H54 (cell line): ENCODE results near the gene GARIN5B.
A peak's percentile ranks its signal among the peaks of the same experiment; 100 is the strongest.

ENCODE experiments used
- DNase-seq: peaks from one replicate; pipeline ENCODE4 v3.0.0; 2011; ENCODE audit warnings: low spot score, mixed read lengths; ENCODE audit not compliant: insufficient read length
- FAIRE-seq: peaks from 3 replicates; lab custom pipeline; 2011; peaks lifted over from hg19 to GRCh38; lab: Jason Lieb, UNC
- POLR2A ChIP-seq: IDR thresholded peaks from 2 replicates; pipeline ENCODE4 v1.6.1; 2011; ENCODE audit warnings: low read depth, mild to moderate bottlenecking, low read length

Gene GARIN5B

DNA sequence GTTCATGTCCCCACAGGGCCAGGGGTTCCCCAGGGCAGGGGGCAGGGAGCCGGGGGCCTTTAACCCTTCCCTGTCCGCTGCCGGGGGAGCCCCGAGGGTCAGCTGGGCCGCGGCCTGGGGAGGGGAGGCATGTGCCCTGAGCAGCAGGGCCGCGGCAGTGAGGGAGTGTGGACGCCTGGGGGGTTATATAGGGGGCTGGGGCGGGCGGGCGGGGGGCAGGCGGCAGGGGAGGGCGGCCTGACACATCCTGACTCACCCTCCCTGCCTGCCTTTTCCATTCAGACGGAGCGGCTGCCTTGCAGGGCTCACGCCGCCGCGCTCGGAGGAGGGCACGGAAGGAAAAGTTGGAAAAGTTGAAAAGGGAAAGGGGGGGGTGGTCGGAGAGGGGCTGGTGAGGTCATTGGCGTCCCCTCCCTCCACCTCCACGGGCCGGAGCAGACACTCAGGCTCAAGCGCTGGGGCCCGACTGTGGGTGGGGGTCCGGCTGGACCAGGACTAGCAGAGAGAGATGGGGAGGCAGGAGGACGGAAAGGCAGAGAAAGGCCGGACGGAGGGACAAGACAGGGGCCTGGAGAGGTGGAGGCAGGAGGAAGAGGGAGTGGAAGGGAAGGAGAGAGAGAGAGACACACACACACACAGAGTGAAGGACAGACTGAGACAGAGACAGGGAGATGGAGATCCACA, 7.4 kb upstream of the GARIN5B start, which contains the start of gene IL11:
IL11 (minus strand) TSS at position 159 of the 684 bp plus-strand sequence; CDS start at position 6, 153 bp downstream.
- DNase-seq (peak; percentile 98), FAIRE-seq (no peak)
- TF ChIP-seq POLR2A = peak; percentile 98

DNA sequence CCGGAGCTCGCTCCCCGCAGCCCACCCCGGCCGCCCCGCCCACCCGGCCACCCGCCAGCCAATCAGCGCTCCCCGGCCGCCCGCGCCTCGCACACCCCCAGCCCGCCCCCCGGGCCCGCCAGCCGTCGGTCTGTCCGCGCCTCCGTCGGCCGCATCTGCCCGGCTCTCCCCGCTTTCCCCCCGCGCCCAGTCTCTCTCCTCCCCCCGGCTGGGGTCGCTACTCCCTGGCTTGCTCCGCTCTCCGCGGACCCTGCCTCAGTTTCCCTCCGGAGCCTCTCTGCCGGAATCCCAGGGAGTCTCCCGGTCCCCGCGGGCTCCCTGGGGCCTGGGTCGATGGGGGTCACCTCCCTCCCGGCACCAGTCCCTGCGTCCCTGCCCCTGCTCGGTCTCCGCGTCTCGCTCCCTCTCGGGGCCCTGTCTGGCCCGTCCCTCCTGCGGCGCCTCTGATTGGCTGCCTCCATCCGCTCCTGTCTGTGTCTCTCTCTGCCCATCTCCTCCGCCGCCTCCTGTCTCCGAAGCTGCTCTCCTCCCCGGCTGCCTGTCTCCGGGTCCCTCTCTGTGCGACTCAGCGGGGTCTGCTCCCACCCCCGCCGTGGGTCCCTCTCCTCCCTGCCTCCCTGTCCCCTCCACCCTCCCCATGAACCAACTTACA, 6.7 kb upstream of the GARIN5B start:
- peak; percentile 99 for DNase-seq
- TF ChIP-seq POLR2A = no peak
- FAIRE-seq = no peak

DNA sequence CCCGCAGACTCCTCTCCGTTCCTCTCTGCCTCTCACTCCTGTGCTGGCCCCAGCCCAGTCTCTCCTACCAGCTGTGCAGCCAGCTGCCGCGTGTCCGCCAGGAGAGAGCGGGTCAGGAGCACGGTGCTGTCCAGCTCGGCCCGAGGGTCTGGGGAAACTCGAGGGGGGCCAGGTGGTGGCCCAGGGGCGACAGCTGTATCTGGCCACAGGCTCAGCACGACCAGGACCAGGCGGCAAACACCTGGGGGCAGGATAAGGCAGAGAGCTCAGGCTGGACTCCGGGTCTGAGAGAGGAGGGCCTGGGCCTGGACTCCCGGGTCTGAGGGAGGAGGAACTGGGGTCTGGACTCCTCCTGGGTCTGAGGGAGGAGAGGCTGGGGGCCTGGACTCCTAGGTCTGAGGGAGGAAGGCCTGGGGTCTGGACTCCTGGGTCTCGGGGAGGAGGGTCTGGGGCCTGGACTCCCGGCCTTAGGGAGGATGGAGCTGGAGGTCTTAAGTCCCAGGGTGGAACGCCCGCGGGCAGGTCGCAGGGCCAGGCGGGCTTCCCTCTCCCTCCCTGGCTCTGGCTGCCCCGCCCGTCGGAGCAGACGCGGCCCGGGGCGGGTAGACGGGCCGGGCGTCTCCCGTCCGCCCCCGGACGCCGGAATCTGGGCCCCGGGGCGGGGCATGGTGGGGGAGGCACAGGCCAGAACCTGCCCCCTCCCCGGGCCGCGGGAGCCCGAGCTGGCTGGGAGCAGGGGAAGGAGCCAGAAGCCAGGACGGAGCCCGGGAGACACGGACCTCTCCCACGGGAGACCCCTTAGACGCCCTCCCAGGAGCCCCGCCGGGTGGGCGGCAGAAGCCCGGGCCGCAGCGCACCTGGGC, 5.9 kb upstream of the GARIN5B start:
- no peak for FAIRE-seq
- peak; percentile 21; the same call in 1 of the 2 replicates for TF ChIP-seq POLR2A
- DNase-seq = peak; percentile 89

DNA sequence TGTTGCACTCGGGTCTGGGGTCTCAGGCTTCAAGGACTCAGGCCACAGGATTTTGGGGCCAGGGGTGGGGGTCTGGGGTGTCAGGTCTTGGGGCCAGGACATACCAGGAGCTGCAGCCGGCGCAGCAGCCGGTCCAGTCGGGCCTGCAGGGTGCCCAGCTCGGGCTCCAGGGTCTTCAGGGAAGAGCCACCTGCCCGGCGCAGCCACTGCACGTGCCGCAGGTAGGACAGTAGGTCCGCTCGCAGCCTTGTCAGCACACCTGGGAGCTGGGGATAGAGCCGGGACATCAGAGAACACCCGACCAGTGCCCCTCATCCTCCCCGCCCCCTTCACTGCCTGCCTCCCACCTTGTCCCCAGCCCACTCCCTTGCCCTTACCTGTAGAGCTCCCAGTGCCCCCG, 5.0 kb upstream of the GARIN5B start:
- no peak for TF ChIP-seq POLR2A
- DNase-seq = no peak
- no peak for FAIRE-seq

DNA sequence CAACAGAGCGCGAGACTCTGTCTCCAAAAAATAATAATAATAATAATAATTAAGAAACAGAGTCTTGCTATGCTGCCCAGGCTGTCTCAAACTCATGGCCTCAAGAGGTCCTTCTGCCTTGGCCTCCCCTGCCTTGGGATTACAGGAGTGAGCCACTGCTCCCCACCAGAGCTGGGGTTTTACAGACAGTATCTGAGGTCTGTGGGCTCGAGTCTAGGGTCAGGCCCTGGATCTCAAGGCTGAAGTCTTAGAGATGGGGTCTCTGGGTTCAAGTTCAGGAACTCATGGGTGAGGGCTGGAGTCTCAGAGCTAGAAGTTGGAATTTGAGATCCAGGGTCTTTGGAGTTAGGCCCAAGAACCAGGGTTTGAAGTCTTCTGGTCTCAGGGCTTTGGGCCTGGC, 3.7 kb upstream of the GARIN5B start:
- FAIRE-seq (no peak), DNase-seq (no peak)
- no peak for TF ChIP-seq POLR2A

DNA sequence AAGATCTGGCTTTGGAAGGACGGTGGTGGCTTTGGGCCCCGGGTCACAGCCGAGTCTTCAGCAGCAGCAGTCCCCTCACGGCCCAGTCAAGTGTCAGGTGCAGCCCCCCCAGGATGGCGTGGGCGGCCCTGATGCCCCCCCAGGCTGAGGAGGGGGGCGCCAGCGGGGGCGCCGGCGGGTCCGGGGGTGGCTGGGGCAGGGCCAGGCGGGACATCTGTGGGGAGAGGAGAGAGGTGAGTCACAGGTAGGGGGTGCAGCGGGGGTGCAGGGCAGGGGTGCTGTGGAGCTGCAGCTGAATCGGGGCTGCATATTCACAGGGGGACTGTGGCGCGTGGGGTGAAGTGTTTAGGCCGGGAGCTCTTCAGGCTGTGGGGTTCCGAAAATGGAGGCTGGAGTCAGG, 2.9 kb upstream of the GARIN5B start:
- FAIRE-seq (no peak), DNase-seq (no peak)
- TF ChIP-seq POLR2A = no peak

DNA sequence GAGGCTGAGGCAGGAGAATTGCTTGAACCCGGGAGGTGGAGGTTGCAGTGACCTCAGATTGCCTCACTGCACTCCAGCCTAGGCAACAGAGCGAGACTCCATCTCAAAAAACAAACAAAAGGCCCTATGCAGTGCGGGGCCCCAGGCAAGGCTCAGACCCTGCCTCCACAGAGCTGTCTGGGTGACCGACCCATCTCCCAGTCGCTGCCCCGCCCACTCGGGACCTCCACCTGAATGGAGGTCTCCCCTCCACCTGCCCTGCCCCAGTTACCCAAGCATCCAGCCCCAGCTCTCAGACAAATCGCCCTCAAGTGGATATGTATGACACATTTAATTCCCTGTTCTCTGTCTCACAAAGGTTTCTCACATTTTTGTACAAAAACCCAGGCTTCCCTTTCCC, 2.2 kb upstream of the GARIN5B start:
- TF ChIP-seq POLR2A = no peak
- no peak for FAIRE-seq
- DNase-seq = no peak

DNA sequence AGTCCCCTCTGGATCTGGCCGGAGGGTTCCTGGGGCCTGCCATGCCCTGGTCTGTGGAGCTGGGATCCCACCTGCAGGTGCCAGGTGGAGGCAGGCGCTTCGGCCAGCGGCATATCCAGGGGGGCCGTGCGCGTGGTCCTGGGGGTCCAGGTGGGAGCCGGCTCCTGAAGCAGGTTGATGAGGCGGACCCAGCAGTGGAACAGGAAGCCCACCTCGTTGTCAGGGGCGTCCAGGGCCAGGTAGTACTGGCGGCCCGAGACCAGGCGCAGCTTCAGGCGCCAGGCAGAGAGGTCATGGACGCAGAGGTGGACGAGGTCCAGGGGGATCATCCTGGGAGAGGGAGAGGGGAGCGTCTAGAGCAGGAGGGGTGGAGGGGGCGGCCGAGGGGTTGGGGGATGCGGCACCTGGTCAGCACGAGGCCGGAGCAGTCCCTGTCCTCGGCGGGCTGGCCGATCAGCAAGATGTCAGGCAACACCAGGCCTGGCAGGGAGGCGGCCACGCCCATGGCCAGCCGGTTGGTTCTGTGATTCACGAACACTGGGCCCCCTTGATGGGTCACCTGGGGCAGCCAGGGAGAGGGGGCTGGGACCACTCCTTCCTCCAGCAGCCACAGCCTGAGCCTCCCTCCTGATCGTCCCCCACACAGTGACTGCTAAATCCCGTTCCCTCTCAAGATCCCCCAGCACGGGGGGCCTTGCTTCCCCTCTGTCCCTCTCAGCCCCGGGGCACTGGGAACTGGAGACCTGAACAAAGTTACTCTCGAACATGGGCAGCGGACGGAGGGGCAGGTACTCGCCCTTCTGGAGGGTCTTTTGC, 678 bp downstream of the GARIN5B start:
- DNase-seq (no peak), FAIRE-seq (no peak)
- no peak for TF ChIP-seq POLR2A

DNA sequence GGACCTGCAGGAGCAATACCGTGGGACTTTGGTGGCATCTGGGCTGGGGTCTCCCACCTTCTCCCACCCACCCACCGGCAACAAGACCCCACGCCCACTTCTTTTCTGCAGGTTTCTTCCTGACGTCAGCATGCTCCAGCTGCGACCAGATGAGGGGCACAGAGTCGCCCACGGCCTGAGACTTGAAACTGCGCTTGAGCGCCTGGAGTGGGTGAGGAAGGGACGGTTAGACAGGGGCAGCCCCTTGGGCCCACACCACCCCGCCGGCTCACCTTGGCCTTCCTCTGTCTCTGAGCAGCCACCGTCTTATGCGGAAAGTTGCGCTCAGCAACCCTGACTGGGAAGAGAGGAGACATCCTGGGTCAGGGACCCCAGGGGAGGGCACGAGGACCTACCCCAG, 2.2 kb downstream of the GARIN5B start:
- DNase-seq (no peak), FAIRE-seq (no peak)
- TF ChIP-seq POLR2A = no peak

DNA sequence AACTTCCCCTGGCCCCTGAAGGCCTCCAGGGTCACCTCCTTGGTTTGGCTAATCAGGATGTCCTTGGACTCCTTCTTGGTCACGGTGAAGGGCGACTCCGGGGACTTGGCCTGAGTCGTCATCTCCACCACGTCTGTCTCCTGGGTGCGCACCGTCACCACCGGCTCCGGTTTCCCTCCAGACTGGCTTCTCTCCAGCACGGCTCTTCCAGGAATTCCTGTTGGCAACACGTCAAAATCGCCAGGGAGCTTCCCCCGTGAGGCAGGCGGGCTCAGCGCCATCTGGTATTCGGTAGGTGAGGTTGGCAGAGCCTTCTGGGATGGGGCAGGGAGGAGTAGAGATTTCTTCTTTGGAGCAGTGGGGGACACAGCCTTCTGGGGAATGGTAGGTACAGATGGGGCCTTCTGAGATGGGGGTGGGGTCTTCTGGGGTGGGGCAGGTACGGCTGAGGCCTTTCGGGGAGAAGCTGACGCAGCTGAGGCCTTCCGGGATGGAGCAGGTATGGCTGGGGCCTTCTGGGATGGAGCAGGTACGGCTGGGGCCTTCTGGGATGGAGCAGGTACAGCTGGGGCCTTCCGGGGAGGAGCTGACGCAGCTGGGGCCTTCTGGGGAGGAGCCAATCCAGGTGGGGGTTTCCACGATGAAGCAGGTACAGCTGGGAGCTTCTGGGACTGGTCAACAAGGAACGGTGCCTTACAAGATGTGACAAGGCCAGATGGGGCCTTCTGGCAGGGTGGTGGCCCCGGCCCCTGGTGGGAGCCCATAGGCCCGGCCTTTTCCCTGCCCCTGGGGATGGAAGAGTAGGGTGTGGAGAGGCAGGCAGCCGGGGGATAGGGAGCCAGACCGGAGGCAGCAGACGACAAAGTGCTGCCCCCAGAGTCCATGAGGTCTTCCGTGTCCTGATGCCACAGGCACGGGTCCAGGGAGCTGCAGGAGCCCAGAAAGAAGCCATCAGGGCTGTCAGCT, 3.8 kb downstream of the GARIN5B start:
- TF ChIP-seq POLR2A = no peak
- DNase-seq (no peak), FAIRE-seq (no peak)

DNA sequence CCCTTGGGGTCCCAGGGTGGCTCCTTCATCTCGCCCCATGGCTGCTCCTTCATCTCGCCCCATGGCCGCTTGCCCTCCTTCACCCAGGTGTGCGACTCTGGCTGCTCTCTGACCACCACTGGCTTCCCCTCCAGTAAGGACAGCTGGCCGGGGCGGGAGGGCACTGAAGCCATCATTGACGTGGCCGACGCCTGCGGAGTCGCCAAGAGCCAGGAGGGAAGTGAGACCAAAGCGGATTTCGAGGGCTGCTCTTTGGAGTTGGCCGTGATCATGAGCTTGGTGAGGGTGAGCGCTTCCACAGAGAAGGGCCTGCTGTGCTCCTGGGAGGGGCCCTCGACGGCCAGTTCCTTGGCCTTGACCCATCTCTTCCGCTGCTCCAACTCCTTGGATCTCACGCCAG, 4.6 kb downstream of the GARIN5B start:
- no peak for TF ChIP-seq POLR2A
- DNase-seq (no peak), FAIRE-seq (no peak)

DNA sequence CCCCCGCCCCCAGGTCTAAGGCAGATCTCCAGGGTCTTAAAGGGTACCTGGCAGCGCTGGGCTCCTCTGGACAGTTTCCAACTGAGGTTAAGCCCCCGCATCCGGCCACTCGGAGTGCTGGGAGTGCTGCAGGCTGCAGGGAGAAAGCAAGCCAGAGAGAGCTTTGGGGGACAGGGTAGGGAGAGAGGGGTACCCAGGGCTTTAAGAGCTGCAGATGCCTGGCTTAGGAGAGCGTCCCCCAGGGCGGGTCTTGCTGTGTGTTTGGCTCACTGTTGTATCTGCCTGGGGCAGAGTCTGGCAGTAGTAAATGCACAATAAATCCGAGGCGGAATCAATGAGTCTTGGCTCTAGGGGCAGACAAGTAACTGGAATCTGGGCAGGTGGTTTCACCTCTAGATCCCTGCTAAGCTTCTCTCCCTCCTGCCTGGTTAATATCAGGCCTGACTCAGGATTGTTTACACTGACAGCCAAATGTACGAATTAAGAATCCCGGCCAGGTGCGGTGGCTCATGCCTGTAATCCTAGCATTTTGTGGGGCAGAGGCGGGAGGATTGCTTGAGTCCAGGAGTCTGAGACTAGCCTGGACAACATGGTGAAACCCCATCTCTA, 7.7 kb downstream of the GARIN5B start:
- no peak for FAIRE-seq
- TF ChIP-seq POLR2A = no peak

More for the DNA sequence above, 7.7 kb downstream of the GARIN5B start:
- DNase-seq = no peak
